Mesodermal cell (in vitro differentiated cells): Measurements from ENCODE around the gene RASGRF1.

Experiments
- H3K27ac ChIP-seq: 2 replicates; pipeline ENCODE4 v1.7.0; 2013; ENCODE audit warnings: mild to moderate bottlenecking, low read depth, low read length, moderate library complexity; ENCODE audit not compliant: severe bottlenecking
- H3K36me3 ChIP-seq: 2 replicates; pipeline ENCODE4 v1.7.1; 2013; ENCODE audit warnings: mild to moderate bottlenecking, low read length, moderate library complexity; ENCODE audit not compliant: control insufficient read depth, insufficient read depth
- H3K4me1 ChIP-seq: one replicate; pipeline ENCODE4 v1.7.1; 2013; ENCODE audit warnings: mild to moderate bottlenecking, low read length; ENCODE audit not compliant: insufficient read depth, control insufficient read depth, poor library complexity, severe bottlenecking
- H3K4me3 ChIP-seq: 2 replicates; pipeline ENCODE4 v1.7.0; 2013; ENCODE audit warnings: low read length, control low read depth, mild to moderate bottlenecking; ENCODE audit not compliant: insufficient read depth, poor library complexity, severe bottlenecking; ENCODE audit errors: extremely low read depth
- H3K9me3 ChIP-seq: 2 replicates; pipeline ENCODE4 v1.7.1; 2013; ENCODE audit warnings: mild to moderate bottlenecking, low read length, moderate library complexity; ENCODE audit not compliant: control insufficient read depth
- WGBS, 2 experiments: methylation state at CpG; one replicate each; pipeline ENCODE4 v1.1.5; 2013; ENCODE audit warnings: missing lambda C conversion rate in 2 of 2; ENCODE audit not compliant: insufficient coverage in 2 of 2; 5-methylcytosine and 5-hydroxymethylcytosine counted together

The RASGRF1 gene

DNA sequence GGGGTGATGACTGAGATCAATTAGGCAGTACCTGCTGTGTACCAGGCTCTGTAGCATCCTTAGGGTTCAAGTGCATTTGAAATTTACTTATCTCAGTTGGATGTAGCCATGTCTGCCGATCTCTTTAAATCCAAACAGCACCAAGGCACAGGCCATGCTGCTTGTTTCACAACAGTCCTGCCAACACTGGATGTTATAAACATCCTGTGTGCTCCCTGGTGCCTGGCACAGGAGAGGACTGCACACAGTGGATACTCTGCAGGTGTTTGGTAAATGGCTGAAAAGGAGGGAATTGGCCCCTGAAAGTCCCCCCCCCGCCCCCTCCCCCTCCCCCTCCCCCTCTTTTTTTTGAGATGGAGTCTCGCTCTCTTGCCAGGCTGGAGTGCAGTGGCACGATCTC is 172.7 kb downstream of the RASGRF1 start:
- Histone ChIP-seq H3K27ac (no peak overlapping the region), H3K36me3 (peaks cover 94% of the 10 kb centered on the region)

GRCh38 chr15:78916088-78916487 is 174.5 kb downstream of the RASGRF1 start:
- H3K4me1 ChIP-seq, result no peaks in the 10 kb centered on the region
- no peak overlapping the region for H3K4me3 ChIP-seq
- 100% methylated on average over 1 of the region's 4 CpGs; no CpG with 5 or more reads in 1 of the 2 experiments for WGBS, 2 experiments
- no peak overlapping the region for H3K27ac ChIP-seq
- no peaks in the 10 kb centered on the region for H3K9me3 ChIP-seq
- H3K36me3 ChIP-seq, result peaks cover 94% of the 10 kb centered on the region

More for the DNA sequence above, 172.7 kb downstream of the RASGRF1 start:
- H3K9me3 ChIP-seq, result no peaks in the 10 kb centered on the region
- 100% methylated on average over 1 of the region's 4 CpGs for WGBS, 2 experiments
- no peaks in the 10 kb centered on the region for H3K4me1 ChIP-seq
- H3K4me3 ChIP-seq, result no peak overlapping the region

- peaks cover 94% of the 10 kb centered on the region for H3K36me3 ChIP-seq
- no peaks in the 10 kb centered on the region for H3K9me3 ChIP-seq
- WGBS, 2 experiments, result 89 to 94% methylated on average over 10 of the region's 12 CpGs
- H3K4me1 ChIP-seq, result no peaks in the 10 kb centered on the region
- H3K27ac ChIP-seq, result no peak overlapping the region
- no peak overlapping the region for H3K4me3 ChIP-seq
Observed at GRCh38 chr15:78915341-78916087, 175.1 kb downstream of the RASGRF1 start.

DNA sequence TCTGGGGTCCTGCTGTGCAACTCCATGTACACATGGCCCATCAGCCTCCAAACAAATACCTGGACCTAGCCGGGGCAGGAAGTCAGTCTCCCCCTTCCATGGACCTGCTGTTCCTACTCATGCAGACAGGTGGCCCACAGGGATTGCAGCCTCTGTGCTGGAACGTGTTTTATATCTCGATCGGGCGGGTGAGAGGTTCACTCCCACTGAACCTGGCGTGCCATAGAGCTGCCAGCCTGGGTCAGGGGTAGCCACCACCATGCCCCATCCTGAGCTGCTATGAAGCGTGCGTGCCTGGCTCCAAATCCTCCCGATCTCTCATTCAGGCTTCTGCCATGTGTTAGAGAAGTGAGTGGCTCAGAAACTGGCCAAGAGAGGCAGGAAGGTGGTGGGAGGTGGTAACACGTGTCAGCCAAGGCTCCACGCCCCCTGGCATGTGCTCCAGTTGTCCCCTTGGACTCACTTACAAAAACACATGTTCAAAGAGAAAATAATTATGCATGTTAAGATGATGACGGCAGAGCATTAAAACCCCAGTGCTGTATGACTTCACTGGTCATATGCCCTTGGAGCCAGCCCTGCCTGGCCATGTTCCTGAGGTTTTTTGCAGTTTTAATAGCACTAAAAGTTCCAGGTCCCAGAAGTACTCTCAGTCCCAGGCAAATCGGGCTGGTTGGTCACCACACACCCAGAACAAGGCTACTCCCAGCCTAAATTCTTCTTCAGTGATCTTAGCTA is 176.4 kb downstream of the RASGRF1 start:
- H3K27ac ChIP-seq, result no peak overlapping the region
- no peak overlapping the region for H3K4me3 ChIP-seq
- WGBS, 2 experiments, result 94 to 95% methylated on average over 6 to 9 of the region's 13 CpGs
- no peaks in the 10 kb centered on the region for H3K9me3 ChIP-seq
- no peaks in the 10 kb centered on the region for H3K4me1 ChIP-seq
- H3K36me3 ChIP-seq, result peaks cover 88% of the 10 kb centered on the region

DNA sequence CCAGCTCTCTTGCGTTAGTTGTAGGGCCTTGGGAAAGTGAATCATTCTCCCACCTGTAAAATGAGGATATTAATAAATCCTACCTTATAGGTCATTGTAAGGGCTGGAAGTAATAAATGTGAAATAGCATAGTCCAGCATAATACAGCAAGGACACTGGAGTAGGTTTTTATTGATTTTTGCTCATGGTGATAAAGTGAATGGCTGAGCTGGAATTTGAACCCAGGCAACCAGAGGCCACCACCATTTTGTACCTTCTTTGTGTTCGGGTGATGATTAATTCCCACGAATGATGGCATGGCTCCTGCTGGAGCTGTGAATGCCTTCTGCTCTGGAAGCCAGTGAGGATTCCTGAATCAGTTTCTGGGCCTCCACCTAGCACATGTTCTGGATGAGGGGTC is 177.6 kb downstream of the RASGRF1 start:
- 88 to 100% methylated on average over 2 of the region's 3 CpGs for WGBS, 2 experiments
- no peak overlapping the region for H3K27ac ChIP-seq
- no peak overlapping the region for H3K4me3 ChIP-seq
- no peaks in the 10 kb centered on the region for H3K9me3 ChIP-seq
- no peaks in the 10 kb centered on the region for H3K4me1 ChIP-seq
- H3K36me3 ChIP-seq, result peaks cover 85% of the 10 kb centered on the region

- Histone ChIP-seq H3K4me3 (no peak overlapping the region), H3K36me3 (peaks cover 81% of the 10 kb centered on the region), H3K4me1 (no peaks in the 10 kb centered on the region), H3K9me3 (no peaks in the 10 kb centered on the region), H3K27ac (no peak overlapping the region)
- 83 to 100% methylated on average over 2 of the region's 2 CpGs for WGBS, 2 experiments
Observed at GRCh38 chr15:78912316-78912715, 178.3 kb downstream of the RASGRF1 start.

DNA sequence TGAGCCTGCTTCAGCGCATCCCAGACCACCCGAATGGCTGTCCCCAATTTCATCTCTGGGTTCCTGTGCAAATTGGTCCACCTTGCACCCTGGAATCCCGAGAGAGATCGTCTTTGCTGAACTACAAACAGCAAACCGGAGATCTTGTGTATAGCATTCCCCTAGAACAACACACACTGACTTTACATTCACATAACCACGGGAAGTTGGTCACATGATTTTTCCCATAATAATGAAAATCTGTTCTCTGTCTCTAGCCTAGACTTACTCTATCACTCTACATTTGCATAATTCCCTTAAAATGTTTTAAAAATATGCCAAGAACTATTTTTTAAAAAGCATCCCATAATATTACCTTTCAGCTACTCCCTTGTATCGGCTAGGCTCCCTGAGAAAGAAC is 180.3 kb downstream of the RASGRF1 start:
- H3K4me3 ChIP-seq, result no peak overlapping the region
- no peaks in the 10 kb centered on the region for H3K9me3 ChIP-seq
- 91 to 94% methylated on average over 6 of the region's 7 CpGs for WGBS, 2 experiments
- H3K4me1 ChIP-seq, result peaks cover 4% of the 10 kb centered on the region
- H3K36me3 ChIP-seq, result peaks cover 85% of the 10 kb centered on the region
- H3K27ac ChIP-seq, result no peak overlapping the region
